GM19467 (cell line): ENCODE measurements around the gene ZBP1.
"Not testable (repeated sequence)": the region's sequence is repeated elsewhere in the genome, so short reads cannot be mapped to it uniquely, and the experiment has no call there.

Source experiments
- ATAC-seq: cut with Tn5 transposase; IDR thresholded peaks from one replicate; pipeline ENCODE4 v1.9.1; 2021; ENCODE audit warnings: mild to moderate bottlenecking, moderate library complexity; ENCODE audit not compliant: unreplicated experiment

The ZBP1 gene

DNA sequence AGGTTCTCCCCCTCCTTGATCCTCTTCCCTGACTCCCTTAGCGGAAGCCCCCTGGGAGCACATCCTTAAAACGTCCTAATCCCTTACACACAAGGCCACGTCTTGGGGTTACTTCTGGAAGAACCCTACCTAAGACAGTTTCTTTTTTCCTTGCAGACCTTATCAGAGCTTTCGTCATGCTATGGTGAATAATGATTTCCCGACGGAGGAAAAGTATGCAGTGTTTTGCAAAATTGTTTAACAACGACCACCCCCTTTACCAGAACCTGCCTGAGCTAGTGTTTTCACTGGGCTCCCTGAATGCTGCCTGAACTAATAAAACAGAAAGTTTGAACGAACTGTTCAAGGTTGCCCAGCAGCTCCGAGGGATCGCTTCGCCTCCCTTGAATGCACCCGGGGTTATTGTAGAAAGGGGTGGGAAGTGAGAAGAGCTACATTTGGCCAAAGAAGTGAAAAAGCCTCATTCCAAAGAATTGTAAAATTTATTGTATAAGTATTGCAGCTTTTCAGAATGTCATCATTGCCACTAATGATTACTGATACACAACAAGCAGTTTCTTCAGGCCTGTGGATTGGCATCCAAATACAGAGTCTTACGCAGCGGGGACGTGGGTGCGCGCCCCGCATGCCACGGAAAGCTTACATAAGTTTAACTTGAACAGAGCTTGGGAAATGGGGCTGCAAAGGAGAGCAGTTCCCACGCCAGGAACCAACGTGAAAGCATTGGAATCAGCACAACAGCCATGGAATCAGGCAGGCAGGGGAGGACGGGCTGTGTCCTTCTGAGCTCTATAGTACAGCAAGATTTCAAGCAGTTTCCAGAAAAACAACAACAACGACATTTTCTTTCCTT is 27.9 kb upstream of the ZBP1 start:
- no peak for ATAC-seq

DNA sequence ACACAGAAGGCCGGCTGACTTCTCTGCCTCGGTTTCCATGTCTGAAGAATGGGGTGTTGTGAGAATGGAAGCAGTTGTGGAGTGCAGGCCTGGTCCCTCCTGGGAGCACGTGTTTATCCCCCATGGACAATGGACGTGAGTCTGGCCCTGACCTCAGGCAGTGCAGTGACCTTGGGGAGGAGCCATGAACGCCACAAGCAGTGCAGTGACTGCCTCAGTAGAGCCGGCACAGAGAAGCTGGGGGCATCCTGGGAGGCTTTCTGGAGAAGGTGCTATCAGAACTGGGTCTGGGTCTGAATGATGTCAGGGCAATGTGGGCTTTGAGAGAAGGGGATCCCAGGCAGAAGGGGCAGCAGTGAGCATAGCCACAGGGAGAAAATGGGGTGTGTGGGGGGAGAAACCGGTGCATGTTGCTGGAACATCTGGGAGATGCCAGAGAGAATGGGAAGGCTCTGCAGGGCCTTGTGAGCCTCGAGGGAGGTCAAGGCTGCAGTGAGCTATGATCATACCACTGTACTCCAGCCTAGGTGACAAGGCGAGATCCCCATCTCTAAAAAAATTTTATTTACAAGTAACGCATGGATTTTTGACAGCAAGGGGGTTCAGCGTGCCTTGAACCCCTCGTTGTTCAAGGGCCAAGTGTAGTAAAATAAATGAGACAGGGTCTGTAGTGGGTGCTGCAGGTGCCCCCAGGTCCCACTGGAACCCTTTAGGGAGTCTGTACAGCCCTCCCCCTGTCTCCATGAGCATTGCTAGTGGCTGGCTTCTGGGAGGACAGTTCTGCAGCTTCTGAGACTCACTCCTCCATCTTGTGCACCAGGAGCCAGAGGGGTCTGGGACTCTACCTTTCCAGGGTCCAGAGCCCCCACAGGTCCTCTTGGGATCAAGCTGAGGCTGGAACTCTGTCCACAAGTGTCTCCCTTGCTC is 27.0 kb upstream of the ZBP1 start:
- ATAC-seq, result no peak

DNA sequence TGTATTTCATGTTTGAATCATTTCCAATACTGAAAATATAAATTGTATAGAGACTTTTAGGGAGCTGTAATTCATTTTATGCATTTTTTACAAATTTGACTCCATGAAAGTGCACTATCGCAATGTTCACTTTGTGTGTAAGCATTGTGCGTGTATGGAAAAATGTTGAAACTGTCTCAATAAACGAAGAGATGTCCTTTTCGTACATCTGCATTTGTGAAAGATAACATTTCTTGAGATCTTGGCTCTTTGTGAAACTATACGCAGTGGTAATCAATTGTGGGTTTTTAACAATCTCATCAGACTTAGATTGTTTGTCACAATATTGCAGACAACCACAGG is 18.6 kb upstream of the ZBP1 start:
- ATAC-seq, result no peak

DNA sequence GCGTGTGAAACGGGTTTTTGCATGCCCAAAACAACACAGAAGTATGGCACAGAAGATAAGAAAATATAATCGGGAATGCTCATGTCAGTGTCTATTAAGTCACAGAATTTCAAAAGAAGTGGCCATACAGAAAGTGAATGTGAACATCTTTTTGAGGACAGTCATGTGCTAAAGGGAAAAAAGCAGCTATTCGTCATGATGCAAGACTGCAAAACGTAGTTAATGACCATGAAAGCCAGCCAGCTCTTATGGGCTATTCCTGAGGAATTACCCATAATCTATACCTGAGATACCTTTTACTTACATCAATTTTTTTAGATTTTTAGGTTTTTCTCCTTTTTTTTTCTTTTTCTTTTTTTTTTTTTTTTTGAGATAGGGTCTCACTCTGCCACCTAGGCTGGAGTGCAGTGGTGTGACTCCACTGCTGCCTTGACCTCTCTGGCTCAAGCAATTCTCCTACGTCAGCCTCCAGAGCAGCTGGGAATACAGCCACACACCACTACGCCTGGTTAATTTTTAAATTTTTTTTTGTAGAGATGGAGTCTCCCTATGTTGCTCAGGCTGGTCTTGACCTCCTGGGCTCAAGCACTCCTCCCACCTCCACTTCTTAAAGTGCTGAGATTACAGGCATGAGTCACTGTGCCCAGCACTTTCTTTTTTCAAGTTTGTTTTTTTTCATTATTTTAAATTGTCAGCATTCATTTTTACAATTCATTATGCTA is 18.1 kb upstream of the ZBP1 start:
- ATAC-seq, result no peak

DNA sequence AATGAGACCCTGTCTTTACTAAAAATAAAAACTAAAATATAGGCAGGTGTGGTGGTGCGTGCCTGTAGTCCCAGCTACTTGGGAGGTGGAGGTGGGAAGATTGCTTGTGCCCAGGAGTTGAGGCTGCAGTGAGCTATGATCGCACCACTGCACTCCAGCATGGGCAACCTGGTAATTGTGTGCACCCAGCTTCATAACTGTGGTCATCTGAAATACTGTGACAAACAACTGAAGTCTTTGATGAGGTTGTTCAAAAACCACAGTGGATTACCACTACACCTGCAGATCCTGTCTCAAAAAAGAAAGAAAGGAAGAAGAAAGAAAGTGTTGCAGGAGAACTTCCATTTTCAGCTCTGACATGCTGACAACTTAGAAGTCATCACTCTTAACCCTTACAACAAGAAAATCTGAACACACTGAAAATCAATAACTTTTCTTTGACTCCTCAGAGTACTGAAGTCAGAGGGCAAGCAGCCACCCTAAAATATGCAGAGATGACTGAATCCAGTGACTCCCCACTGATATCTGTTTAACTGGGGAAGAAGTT is 13.8 kb upstream of the ZBP1 start:
- ATAC-seq, result no peak

DNA sequence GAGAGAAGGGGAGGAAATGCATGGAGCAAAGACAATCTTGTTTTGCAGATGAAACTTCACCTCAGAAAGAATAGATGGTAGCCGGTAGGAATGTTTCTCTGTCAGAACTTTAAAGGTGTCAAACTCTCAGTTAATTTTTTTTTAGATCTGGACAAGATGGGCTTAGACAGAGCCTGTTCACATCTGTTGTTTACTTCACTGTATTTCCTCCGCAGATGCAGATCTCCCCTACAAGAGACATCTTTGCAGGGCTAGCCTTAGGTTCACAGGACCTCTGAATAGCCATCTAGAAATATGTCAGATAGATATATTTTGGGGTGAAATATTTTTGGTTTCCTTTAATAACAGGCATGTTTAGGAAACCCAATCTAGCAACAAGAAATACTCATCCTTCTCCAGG is 12.1 kb upstream of the ZBP1 start:
- ATAC-seq, result no peak

DNA sequence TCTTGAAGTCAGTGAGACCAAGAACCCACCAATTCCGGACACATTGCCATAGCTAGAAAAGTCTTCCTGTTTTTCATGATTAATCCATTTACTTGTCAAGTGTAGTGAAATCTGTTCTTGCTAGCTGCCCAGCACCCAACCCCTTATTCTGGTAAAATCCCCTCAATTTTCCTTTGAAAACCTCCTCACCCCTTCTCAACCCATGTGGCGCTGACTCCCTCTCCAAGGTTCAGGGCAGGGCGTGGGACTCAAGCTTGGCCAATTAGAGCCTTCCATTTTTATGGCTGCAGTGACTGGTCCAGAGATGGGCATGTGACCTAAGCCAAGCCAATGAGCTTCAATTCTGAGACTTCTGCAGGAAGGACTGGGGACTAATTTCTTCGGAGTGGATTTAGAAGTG is 9.8 kb upstream of the ZBP1 start:
- no peak for ATAC-seq

DNA sequence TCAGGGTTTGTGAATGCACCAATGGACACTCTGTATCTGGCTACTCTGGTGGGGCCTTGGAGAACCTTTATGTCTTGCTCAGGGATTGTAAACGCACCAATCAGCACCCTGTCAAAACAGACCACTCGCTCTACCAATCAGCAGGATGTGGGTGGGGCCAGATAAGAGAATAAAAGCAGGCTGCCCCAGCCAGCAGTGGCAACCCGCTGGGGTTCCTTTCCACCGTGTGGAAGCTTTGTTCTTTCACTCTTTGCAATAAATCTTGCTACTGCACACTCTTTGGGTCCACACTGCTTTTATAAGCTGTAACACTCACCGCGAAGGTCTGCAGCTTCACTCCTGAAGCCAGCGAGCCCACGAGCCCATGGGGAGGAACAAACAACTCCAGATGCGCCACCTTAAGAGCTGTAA is 9.3 kb upstream of the ZBP1 start:
- not testable (repeated sequence) for ATAC-seq

DNA sequence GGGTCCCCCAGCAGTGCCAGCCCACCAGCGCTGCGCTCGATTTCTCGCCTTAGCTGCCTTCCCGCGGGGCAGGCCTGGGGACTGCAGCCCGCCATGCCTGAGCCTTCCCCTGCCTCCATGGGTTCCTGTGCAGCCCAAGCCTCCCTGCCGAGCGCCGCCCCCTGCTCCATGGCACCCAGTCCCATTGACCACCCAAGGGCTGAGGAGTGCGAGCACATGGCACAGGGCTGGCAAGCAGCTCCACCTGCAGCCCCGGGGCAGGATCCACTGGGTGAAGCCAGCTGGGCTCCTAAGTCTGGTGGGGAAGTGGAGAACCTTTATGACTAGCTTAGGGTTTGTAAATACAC is 8.7 kb upstream of the ZBP1 start:
- not testable (repeated sequence) for ATAC-seq

- ATAC-seq, result no peak
These were observed 8.1 kb upstream of the ZBP1 start for GRCh38 chr20:57628047-57628961.

GRCh38 chr20:57627339-57627738 is 7.1 kb upstream of the ZBP1 start:
- no peak for ATAC-seq

- no peak for ATAC-seq
These were observed 5.8 kb upstream of the ZBP1 start for GRCh38 chr20:57625978-57626377.

- no peak for ATAC-seq
These were observed 5.1 kb upstream of the ZBP1 start for GRCh38 chr20:57625181-57625958.

- ATAC-seq, result no peak
These were observed 3.9 kb upstream of the ZBP1 start for GRCh38 chr20:57624124-57624523.

DNA sequence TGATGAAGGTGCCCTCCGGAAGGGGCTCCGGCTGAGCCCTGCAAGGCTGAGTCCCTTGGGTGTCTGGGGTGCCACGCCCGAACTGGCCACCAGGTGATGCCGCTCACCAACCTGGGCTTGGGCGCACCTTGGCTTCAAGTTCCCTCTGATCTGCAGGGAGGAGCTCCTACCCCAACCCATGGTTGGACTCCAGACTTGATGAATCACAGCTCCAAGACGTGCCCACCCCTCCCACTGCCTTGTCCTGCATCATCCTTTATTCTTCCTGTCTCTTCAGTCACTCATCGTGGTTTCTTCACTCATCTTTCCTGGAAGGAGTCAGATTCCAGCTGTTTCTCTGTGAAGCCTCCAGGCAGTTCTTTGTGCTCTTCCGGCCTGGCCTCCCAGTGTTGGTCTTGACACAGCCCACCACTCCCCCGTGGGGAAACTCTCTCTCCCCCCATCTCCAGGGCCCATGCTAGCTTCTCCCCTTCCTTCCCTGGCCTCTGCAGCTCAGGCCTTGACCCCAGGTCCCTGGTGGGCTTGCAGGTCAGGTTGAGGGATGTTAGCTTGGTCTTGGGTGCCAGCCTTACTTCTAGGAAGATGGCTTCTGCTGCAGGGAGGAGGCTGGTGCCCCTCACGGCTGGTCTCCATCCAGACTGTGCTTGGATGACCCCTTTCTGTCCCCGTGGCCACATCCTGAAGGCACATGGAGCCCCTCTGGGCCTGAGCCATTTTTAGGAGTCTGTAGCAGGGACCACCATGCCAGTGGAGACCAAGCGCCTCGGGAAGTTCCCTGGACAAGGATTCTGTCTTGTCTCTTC is 2.6 kb upstream of the ZBP1 start:
- no peak for ATAC-seq

DNA sequence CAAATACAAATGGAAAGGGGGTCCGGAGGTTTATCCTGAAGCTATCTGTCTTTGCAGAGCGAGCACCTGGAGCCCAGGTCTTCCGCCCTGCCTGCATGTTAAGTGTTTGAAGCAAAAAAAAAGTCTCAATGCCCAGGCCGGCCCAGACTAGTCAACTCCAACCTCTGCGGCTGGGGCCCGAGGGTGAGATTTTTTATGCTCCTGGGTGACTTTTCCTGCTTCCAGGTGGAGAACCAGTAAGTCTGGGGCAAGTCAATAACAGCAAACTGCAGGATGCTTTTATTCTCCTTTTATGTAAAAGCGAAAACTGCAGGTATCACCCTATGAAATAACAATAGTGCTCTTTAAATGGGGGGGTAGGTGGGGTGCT is 2.0 kb upstream of the ZBP1 start:
- no peak for ATAC-seq

- no peak for ATAC-seq
These were observed 1.4 kb upstream of the ZBP1 start for GRCh38 chr20:57621421-57622200.

- ATAC-seq, result no peak
These were observed 773 bp upstream of the ZBP1 start for GRCh38 chr20:57620999-57621398.
